Activated CD4-positive, alpha-beta T cell treated with anti-CD3 and anti-CD28 coated beads, Interleukin-2, Interleukin-4, amounts not matched to agents 100 ng/mL and 50 ng/mL, durations not matched to agents 16 hours and 8 hours (primary cell): Measurements from ENCODE around the gene UBTF.
"Not testable (repeated sequence)": the region's sequence is repeated elsewhere in the genome, so short reads cannot be mapped to it uniquely, and the experiment has no call there.

Experiments
- DNase-seq: peaks from one replicate; pipeline ENCODE4 v3.0.0-alpha.2; 2020; ENCODE audit warnings: low spot score

The UBTF gene

GRCh38 chr17:44241106-44241624 is 21.7 kb upstream of the UBTF start:
- DNase-seq: no peak

GRCh38 chr17:44237886-44238285 is 18.4 kb upstream of the UBTF start:
- not testable (repeated sequence) for DNase-seq

GRCh38 chr17:44236444-44236991 is 17.0 kb upstream of the UBTF start:
- DNase-seq: no peak

- DNase-seq: no peak
These were observed 16.1 kb upstream of the UBTF start for GRCh38 chr17:44235583-44235936.

GRCh38 chr17:44233582-44233981 is 14.1 kb upstream of the UBTF start:
- no peak for DNase-seq

GRCh38 chr17:44232061-44232460 is 12.6 kb upstream of the UBTF start:
- DNase-seq: no peak

- no peak for DNase-seq
These were observed 10.7 kb upstream of the UBTF start for GRCh38 chr17:44230140-44230539.

- no peak for DNase-seq
These were observed 9.6 kb upstream of the UBTF start for GRCh38 chr17:44229090-44229489.

GRCh38 chr17:44223541-44224071 is 4.1 kb upstream of the UBTF start:
- no peak for DNase-seq

GRCh38 chr17:44222112-44222869 is 2.8 kb upstream of the UBTF start:
- no peak for DNase-seq

- no peak for DNase-seq
These were observed 2.3 kb upstream of the UBTF start for GRCh38 chr17:44221862-44222111.

- peak; percentile 70 for DNase-seq
These were observed 1.8 kb upstream of the UBTF start for GRCh38 chr17:44221084-44221861.

GRCh38 chr17:44220213-44221083 is 973 bp upstream of the UBTF start:
- no peak for DNase-seq

GRCh38 chr17:44219108-44219615 is 313 bp downstream of the UBTF start:
- peak; percentile 66 for DNase-seq

GRCh38 chr17:44218344-44219107 is 949 bp downstream of the UBTF start:
- peak; percentile 88 for DNase-seq

GRCh38 chr17:44217738-44218343 is 1.6 kb downstream of the UBTF start:
- no peak for DNase-seq

GRCh38 chr17:44216694-44217093 is 2.8 kb downstream of the UBTF start:
- DNase-seq: no peak

GRCh38 chr17:44216173-44216572 is 3.3 kb downstream of the UBTF start:
- peak; percentile 65 for DNase-seq

GRCh38 chr17:44214896-44215295 is 4.6 kb downstream of the UBTF start:
- no peak for DNase-seq

- DNase-seq: no peak
These were observed 5.3 kb downstream of the UBTF start for GRCh38 chr17:44214230-44214494.
